HepG2 (cell line): ENCODE results near the gene LSM14B. TPM values are rescaled to one million over a fixed set of nuclear protein-coding genes. Genes with fewer than 3 reads are reported as not detected.

Experiments
- ARID2 ChIP-seq: sonication (generic); formaldehyde crosslinking; IDR thresholded peaks from 2 replicates; pipeline ENCODE4 v1.8.1; 2022; ENCODE audit warnings: mild to moderate bottlenecking, missing genetic modification reagents, borderline replicate concordance
- ATF3 ChIP-seq: sonication (generic); formaldehyde crosslinking; IDR thresholded peaks from 2 replicates; pipeline ENCODE4 v1.4.0; 2020; ENCODE audit warnings: missing genetic modification reagents
- CBX1 ChIP-seq: IDR thresholded peaks from one replicate; pipeline ENCODE4 v1.6.1; 2016; ENCODE audit warnings: antibody characterized with exemption, low read depth
- CCAR2 ChIP-seq: fragments of 200-400 bp; formaldehyde crosslinking; optimal IDR thresholded peaks from 2 replicates; pipeline ENCODE3; 2018; ENCODE audit warnings: low read depth, mild to moderate bottlenecking, low read length, moderate library complexity
- E2F1 ChIP-seq: sonication (generic); formaldehyde crosslinking; IDR thresholded peaks from 2 replicates; pipeline ENCODE4 v1.5.0; 2020; ENCODE audit warnings: missing genetic modification reagents
- GMEB1 ChIP-seq: sonication (generic); formaldehyde crosslinking; IDR thresholded peaks from 2 replicates; pipeline ENCODE4 v1.5.1; 2020; ENCODE audit warnings: missing genetic modification reagents, mild to moderate bottlenecking, borderline replicate concordance
- HCFC1 ChIP-seq: fragments of 150-350 bp; IDR thresholded peaks from 2 replicates; pipeline ENCODE4 v1.6.1; 2014; ENCODE audit warnings: low read depth, low read length
- KAT8 ChIP-seq: IDR thresholded peaks from 2 replicates; pipeline ENCODE4 v1.6.1; 2016; ENCODE audit warnings: missing genetic modification reagents, missing compliant biosample characterization
- KLF13 ChIP-seq: sonication (generic); formaldehyde crosslinking; IDR thresholded peaks from 2 replicates; pipeline ENCODE4 v1.4.0; 2020; ENCODE audit warnings: mild to moderate bottlenecking, missing genetic modification reagents
- NCOA1 ChIP-seq: sonication (generic); formaldehyde crosslinking; IDR thresholded peaks from 2 replicates; pipeline ENCODE4 v1.9.0; 2021; ENCODE audit warnings: missing genetic modification reagents
- PCBP1 ChIP-seq: fragments of 200-400 bp; formaldehyde crosslinking; IDR thresholded peaks from 2 replicates; pipeline ENCODE4 v1.6.1; 2017; ENCODE audit warnings: mild to moderate bottlenecking, low read depth, low read length, borderline replicate concordance
- TFAP4 ChIP-seq: sonication (generic); IDR thresholded peaks from 2 replicates; pipeline ENCODE4 v1.6.1; 2016; ENCODE audit warnings: low read depth, borderline replicate concordance
- ZBTB4 ChIP-seq: sonication (generic); formaldehyde crosslinking; IDR thresholded peaks from 2 replicates; pipeline ENCODE4 v1.4.0; 2020; ENCODE audit warnings: missing genetic modification reagents, mild to moderate bottlenecking, borderline replicate concordance
- ZKSCAN8 ChIP-seq: IDR thresholded peaks from 2 replicates; pipeline ENCODE4 v1.6.1; 2016; ENCODE audit warnings: borderline replicate concordance, missing genetic modification reagents, missing compliant biosample characterization
- ZNF337 ChIP-seq: sonication (generic); formaldehyde crosslinking; IDR thresholded peaks from 2 replicates; pipeline ENCODE4 v1.5.1; 2020; ENCODE audit warnings: missing genetic modification reagents, low read depth, mild to moderate bottlenecking, borderline replicate concordance
- ZNF605 ChIP-seq: sonication (generic); formaldehyde crosslinking; IDR thresholded peaks from 2 replicates; pipeline ENCODE4 v1.8.0; 2022; ENCODE audit warnings: mild to moderate bottlenecking, missing genetic modification reagents
- ZNF781 ChIP-seq: sonication (generic); formaldehyde crosslinking; IDR thresholded peaks from 2 replicates; pipeline ENCODE4 v1.5.1; 2020; ENCODE audit warnings: borderline replicate concordance, mild to moderate bottlenecking, missing genetic modification reagents; ENCODE audit errors: not compliant biosample characterization
- ZNF784 ChIP-seq: sonication (generic); formaldehyde crosslinking; IDR thresholded peaks from 2 replicates; pipeline ENCODE4 v1.5.1; 2020; ENCODE audit warnings: missing genetic modification reagents, mild to moderate bottlenecking, borderline replicate concordance
- ZNF850 ChIP-seq: sonication (generic); formaldehyde crosslinking; conservative IDR thresholded peaks from 2 replicates; pipeline ENCODE4 v1.9.0; 2021; ENCODE audit warnings: mild to moderate bottlenecking, missing genetic modification reagents
- polyA plus RNA-seq, 8 experiments: library from polyadenylated mRNA; depleted of rRNA in 3 of 8; stranded (reverse) in 7 of 8; unstranded in 1 of 8; fragments of >200 nt; fragmentation: Illumina TruSeq in 4 of 8; extraction: Trizol in 4 of 8; gene quantifications; 2 replicates each; pipeline versions ENCODE4 v1.2.1 to v1.2.3, GENCODE V29; 2011 to 2016; ENCODE audit warnings: low read depth in 4 of 8, missing spikeins in 1 of 8, mixed read lengths in 1 of 8; ENCODE audit not compliant: insufficient read depth in 1 of 8
- total RNA-seq, 5 experiments: library from RNA; depleted of rRNA; stranded (reverse); fragments of >200 nt; fragmentation: Illumina TruSeq; extraction: Trizol; gene quantifications; 2 replicates each; pipeline ENCODE4 v1.2.3, GENCODE V29; 2016; ENCODE audit warnings: low read depth in 1 of 5

LSM14B gene
- total and polyA plus RNA-seq, 2 of the 13 experiments (the other 11 are each of a cell fraction or from before 2014, with no cell fraction given) = 43.3 to 79.2 TPM

GRCh38 chr20:62141397-62142251 is 19.3 kb downstream of the LSM14B start (continued):
- no peak for TF ChIP-seq ATF3 (CRISPR knock-in tag)
- no peak for TF ChIP-seq NCOA1 (CRISPR knock-in tag)
- no peak for TF ChIP-seq ZNF784 (CRISPR knock-in tag)
- TF ChIP-seq ZNF850 (CRISPR knock-in tag) = no peak
- no peak for TF ChIP-seq ZNF605 (CRISPR knock-in tag)
- TF ChIP-seq ZBTB4 (CRISPR knock-in tag) = no peak
- no peak for TF ChIP-seq HCFC1
- TF ChIP-seq ZNF337 (CRISPR knock-in tag) = no peak; the same call in 1 of the 2 replicates
- no peak for TF ChIP-seq KLF13 (CRISPR knock-in tag)
- TF ChIP-seq ARID2 = 0 out of 2 replicates have a peak, but pooled peaks have one; percentile 6
- TF ChIP-seq KAT8 (CRISPR knock-in tag) = no peak
- 0 out of 2 replicates have a peak, but pooled peaks have one; percentile 74 for TF ChIP-seq TFAP4
- TF ChIP-seq ZKSCAN8 (CRISPR knock-in tag) = no peak
- no peak for TF ChIP-seq CBX1
- TF ChIP-seq E2F1 (CRISPR knock-in tag) = no peak
- peak; percentile 56; the same call in 1 of the 2 replicates for TF ChIP-seq GMEB1 (CRISPR knock-in tag)
- no peak for TF ChIP-seq PCBP1
- TF ChIP-seq CCAR2 = no peak
- TF ChIP-seq ZNF781 (CRISPR knock-in tag) = peak; percentile 41
